CD4-positive, CD25-positive, alpha-beta regulatory T cell (primary cell): ENCODE data around the gene STOX2. TPM values are rescaled to one million over a fixed set of nuclear protein-coding genes. Genes with fewer than 3 reads are reported as not detected.

Experiments used
- ATAC-seq, 2 donors: fragments of 150-1000 bp; cut with Tn5 transposase; one replicate each; pipeline ENCODE4 v1.10.0; 2021; ENCODE audit warnings: low read depth in 2 of 2, moderate number of reproducible peaks in 2 of 2, moderate library complexity in 1 of 2
- DNase-seq, 3 donors: peaks; one replicate each; pipeline versions ENCODE4 v3.0.0 to v3.0.0-alpha.2; 2012 to 2022; ENCODE audit warnings: mixed read lengths in 1 of 3
- H3K27ac ChIP-seq: one replicate; pipeline ENCODE4 v1.7.0; 2013; ENCODE audit warnings: mild to moderate bottlenecking, low read length; ENCODE audit not compliant: insufficient read depth, poor library complexity, severe bottlenecking
- H3K27me3 ChIP-seq: one replicate; pipeline ENCODE4 v1.7.0; 2013; ENCODE audit warnings: low read length; ENCODE audit not compliant: control insufficient read depth, insufficient read depth
- H3K36me3 ChIP-seq: one replicate; pipeline ENCODE4 v1.7.0; 2013; ENCODE audit warnings: mild to moderate bottlenecking, low read length, moderate library complexity; ENCODE audit not compliant: control insufficient read depth, insufficient read depth
- H3K4me1 ChIP-seq: 2 replicates; pipeline ENCODE4 v1.7.0; 2013; ENCODE audit warnings: mild to moderate bottlenecking, low read length; ENCODE audit not compliant: insufficient read depth, control insufficient read depth, poor library complexity, severe bottlenecking
- H3K4me3 ChIP-seq: one replicate; pipeline ENCODE4 v1.7.0; 2013; ENCODE audit warnings: low read depth, mild to moderate bottlenecking, low read length, moderate library complexity
- H3K9me3 ChIP-seq, 2 experiments: 1 replicate in 1 of 2; 2 replicates in 1 of 2; pipeline ENCODE4 v1.7.0; 2013; ENCODE audit warnings: low read length in 2 of 2, mild to moderate bottlenecking in 1 of 2, moderate library complexity in 1 of 2; ENCODE audit not compliant: control insufficient read depth in 2 of 2
- H3K27ac Mint-ChIP-seq, 3 donors: one replicate each; pipeline ENCODE4 v1.8.0; 2020 to 2022; ENCODE audit warnings: mild to moderate bottlenecking in 3 of 3, mixed read lengths in 3 of 3, moderate library complexity in 2 of 3
- H3K27me3 Mint-ChIP-seq: one replicate; pipeline ENCODE4 v1.8.0; 2022; ENCODE audit warnings: mild to moderate bottlenecking, mixed read lengths
- H3K36me3 Mint-ChIP-seq: one replicate; pipeline ENCODE4 v1.8.0; 2020; ENCODE audit warnings: mixed read lengths
- H3K4me1 Mint-ChIP-seq, 4 donors: one replicate each; pipeline ENCODE4 v1.8.0; 2020 to 2022; ENCODE audit warnings: mixed read lengths in 4 of 4, mild to moderate bottlenecking in 1 of 4
- H3K4me3 Mint-ChIP-seq, 4 donors: one replicate each; pipeline ENCODE4 v1.8.0; 2020 to 2022; ENCODE audit warnings: mild to moderate bottlenecking in 4 of 4, mixed read lengths in 4 of 4, moderate library complexity in 3 of 4
- H3K9me3 Mint-ChIP-seq, 7 donors: one replicate each; pipeline ENCODE4 v1.8.0; 2020 to 2022; ENCODE audit warnings: mixed read lengths in 7 of 7, mild to moderate bottlenecking in 3 of 7, moderate library complexity in 2 of 7
- polyA plus RNA-seq, 4 donors: library from polyadenylated mRNA; unstranded; fragments of 300-500 nt; fragmentation: Illumina TruSeq; gene quantifications; one replicate each; pipeline ENCODE4 v1.2.3, GENCODE V29; 2021
- total RNA-seq: library from RNA; stranded (reverse); gene quantifications from one replicate; pipeline ENCODE4 v1.2.3, GENCODE V29; 2022

Gene STOX2
- total and polyA plus RNA-seq, 5 donors from 2014 or later, result not detected

DNA sequence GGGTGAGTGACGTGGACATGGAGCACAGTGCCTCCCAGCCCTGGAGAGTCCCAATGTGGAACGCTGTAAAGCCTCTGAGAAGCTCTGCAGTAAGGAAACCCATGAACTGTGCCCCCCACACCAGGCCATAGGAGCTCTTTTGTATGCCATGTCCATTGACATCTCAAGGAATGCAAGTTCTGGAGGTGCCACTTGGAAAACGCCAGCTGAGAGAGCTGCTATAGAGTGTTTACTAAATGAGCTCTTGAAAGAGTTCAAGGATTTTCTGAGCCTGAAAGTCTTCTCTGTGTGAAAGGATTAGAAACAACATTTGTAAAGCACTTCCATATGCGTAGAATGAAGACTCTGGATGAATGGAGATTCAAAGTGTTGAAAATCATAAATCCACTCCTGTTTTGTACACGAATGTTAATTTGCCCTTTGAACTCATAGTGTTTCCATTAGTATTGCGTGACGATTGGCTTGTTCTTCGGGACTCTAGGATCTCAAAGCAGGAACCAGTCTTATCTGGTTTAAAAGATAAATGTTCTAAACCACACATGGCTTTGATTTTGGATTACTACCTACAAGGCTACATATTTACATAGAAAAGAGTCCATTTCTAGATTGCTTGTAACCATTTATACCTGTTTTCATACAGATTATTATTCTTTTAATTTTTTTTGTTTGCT, 41.8 kb upstream of the STOX2 start:
- no peak overlapping the region for H3K4me3 Mint-ChIP-seq
- Histone ChIP-seq H3K27me3 (peaks cover 6% of the 10 kb centered on the region), H3K4me1 (no peaks in the 10 kb centered on the region), H3K36me3 (no peaks in the 10 kb centered on the region), H3K9me3 (no peaks in the 10 kb centered on the region), H3K27ac (no peak overlapping the region), H3K4me3 (no peak overlapping the region)
- H3K9me3 Mint-ChIP-seq, result no peaks in the 10 kb centered on the region
- DNase-seq (no peak), ATAC-seq (no peak)
- H3K27me3 Mint-ChIP-seq, result peaks cover 20% of the 10 kb centered on the region
- H3K27ac Mint-ChIP-seq, result no peak overlapping the region
- no peaks in the 10 kb centered on the region for H3K4me1 Mint-ChIP-seq
- H3K36me3 Mint-ChIP-seq, result no peaks in the 10 kb centered on the region

DNA sequence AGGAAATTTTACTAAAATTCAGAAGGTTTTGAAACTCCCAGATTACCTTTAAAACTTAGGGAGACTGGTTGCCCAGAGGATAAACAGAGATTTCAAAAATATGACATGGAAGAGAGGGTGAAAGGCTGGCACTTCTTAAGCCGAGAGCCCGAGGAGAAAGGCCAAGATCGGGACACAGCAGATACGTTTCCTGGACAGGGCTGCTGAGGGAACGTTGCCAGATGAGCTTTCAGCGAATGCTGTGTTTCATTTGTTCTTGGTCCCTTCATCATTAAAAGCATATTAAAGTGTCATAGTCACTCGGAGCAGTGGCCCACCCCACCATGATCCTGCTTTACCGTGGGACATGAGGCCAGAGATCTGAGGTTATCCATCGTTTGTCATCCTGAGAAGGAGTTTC, 37.9 kb upstream of the STOX2 start:
- ATAC-seq, result no peak
- no peaks in the 10 kb centered on the region for H3K36me3 Mint-ChIP-seq
- Histone ChIP-seq H3K36me3 (no peaks in the 10 kb centered on the region), H3K4me3 (no peak overlapping the region), H3K4me1 (no peaks in the 10 kb centered on the region), H3K27ac (no peak overlapping the region), H3K27me3 (peaks cover 6% of the 10 kb centered on the region), H3K9me3 (no peaks in the 10 kb centered on the region)
- H3K27ac Mint-ChIP-seq, result no peak overlapping the region
- peak overlapping the region in 1 of 4 donors; percentile 53 for H3K4me3 Mint-ChIP-seq
- H3K27me3 Mint-ChIP-seq, result peaks cover 15% of the 10 kb centered on the region
- H3K9me3 Mint-ChIP-seq, result no peaks in the 10 kb centered on the region
- no peaks in the 10 kb centered on the region for H3K4me1 Mint-ChIP-seq
- DNase-seq, result no peak

GRCh38 chr4:183870997-183871396, 34.1 kb upstream of the STOX2 start:
- no peak for DNase-seq
- H3K4me1 ChIP-seq, result no peaks in the 10 kb centered on the region
- Mint-ChIP-seq H3K27me3 (peaks cover 9% of the 10 kb centered on the region), H3K4me3 (no peak overlapping the region), H3K27ac (no peak overlapping the region), H3K9me3 (peaks cover 0 to 1% (median 0%) of the 10 kb centered on the region in 7 donors), H3K4me1 (no peaks in the 10 kb centered on the region), H3K36me3 (no peaks in the 10 kb centered on the region)
- no peaks in the 10 kb centered on the region for H3K9me3 ChIP-seq
- no peak for ATAC-seq
- H3K36me3 ChIP-seq, result no peaks in the 10 kb centered on the region
- no peak overlapping the region for H3K4me3 ChIP-seq
- H3K27me3 ChIP-seq, result peaks cover 4% of the 10 kb centered on the region
- H3K27ac ChIP-seq, result no peak overlapping the region

DNA sequence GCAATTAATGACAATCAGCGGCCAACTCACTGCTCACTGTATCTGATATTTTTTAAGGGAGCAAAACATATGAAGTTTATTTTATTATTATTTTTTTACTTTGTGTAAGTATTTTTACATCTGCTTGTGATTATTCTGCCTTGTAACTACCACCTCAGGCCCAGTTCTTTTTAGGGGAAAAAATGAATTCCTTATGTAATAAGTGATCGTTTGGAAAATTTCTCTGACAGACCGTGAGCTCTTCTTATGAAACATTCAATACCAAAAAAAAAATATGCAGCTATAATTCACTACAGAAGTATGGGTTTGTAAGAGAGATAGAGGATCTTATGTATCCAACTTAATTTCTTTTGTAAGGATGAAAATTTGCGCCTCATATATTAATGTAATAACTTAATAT, 33.5 kb upstream of the STOX2 start:
- H3K27ac Mint-ChIP-seq, result no peak overlapping the region
- Histone ChIP-seq H3K9me3 (no peaks in the 10 kb centered on the region), H3K4me3 (no peak overlapping the region), H3K4me1 (no peaks in the 10 kb centered on the region), H3K27me3 (peaks cover 4% of the 10 kb centered on the region), H3K36me3 (no peaks in the 10 kb centered on the region), H3K27ac (no peak overlapping the region)
- no peak overlapping the region for H3K4me3 Mint-ChIP-seq
- H3K9me3 Mint-ChIP-seq, result peaks cover 0 to 1% (median 0%) of the 10 kb centered on the region in 7 donors
- no peaks in the 10 kb centered on the region for H3K4me1 Mint-ChIP-seq
- ATAC-seq (no peak), DNase-seq (no peak)
- H3K27me3 Mint-ChIP-seq, result peaks cover 12% of the 10 kb centered on the region
- H3K36me3 Mint-ChIP-seq, result no peaks in the 10 kb centered on the region

DNA sequence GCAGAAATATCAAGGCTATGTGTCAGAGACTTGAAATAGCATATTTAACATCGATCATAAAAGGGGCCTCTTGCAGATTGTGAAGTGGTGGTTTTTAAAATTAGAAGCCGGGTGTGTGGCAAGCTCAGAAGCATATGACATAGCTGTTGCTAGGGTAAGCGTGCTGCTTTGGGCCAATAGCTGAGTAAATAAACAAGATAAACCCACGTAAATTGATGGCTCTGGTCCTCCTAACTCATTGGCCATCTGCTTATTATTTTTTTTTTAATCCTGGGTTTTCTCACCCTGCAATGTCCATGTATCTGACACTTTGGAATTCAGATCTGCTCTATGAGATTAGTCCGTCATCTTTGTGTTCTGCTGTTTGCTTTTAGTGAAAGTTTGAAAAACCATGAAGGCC, 32.6 kb upstream of the STOX2 start:
- no peaks in the 10 kb centered on the region for H3K4me1 Mint-ChIP-seq
- no peaks in the 10 kb centered on the region for H3K36me3 Mint-ChIP-seq
- Histone ChIP-seq H3K9me3 (no peaks in the 10 kb centered on the region), H3K36me3 (no peaks in the 10 kb centered on the region), H3K27me3 (peaks cover 4% of the 10 kb centered on the region), H3K4me3 (no peak overlapping the region), H3K4me1 (no peaks in the 10 kb centered on the region), H3K27ac (no peak overlapping the region)
- peaks cover 9% of the 10 kb centered on the region for H3K27me3 Mint-ChIP-seq
- H3K9me3 Mint-ChIP-seq, result peaks cover 0 to 2% (median 0%) of the 10 kb centered on the region in 7 donors
- H3K27ac Mint-ChIP-seq, result no peak overlapping the region
- H3K4me3 Mint-ChIP-seq, result no peak overlapping the region
- no peak for DNase-seq
- ATAC-seq, result no peak

- no peaks in the 10 kb centered on the region for H3K4me1 ChIP-seq
Observed at GRCh38 chr4:183873409-183874185, 31.5 kb upstream of the STOX2 start.

DNA sequence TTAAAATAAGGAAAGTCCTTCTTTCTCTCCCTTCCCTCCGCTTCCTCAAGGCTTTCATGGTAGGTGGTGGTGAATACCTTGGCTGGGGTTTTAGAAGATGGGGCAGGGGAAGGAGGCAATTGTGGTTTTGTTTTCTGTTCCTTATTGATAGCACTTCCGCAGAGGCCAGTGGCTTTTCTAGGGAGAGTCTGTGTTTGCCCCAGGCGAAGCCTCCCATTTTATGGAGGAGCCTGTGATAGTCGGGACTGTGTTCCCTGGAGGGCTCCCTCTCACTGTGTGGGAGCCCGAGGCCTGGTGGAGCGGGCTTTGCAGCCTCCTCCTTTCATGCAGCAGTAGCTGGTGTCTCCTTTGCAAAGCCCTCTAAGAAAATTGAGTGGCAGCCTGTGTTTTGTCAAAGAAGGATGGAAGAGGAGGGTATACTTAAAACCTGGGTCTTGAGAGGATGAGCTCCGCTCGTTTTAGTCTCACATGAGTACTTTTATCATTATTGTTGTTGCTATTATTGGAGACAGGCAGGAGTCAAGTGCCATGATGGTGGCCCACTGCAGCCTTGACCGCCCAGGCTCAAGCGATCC, 29.8 kb upstream of the STOX2 start:
- no peaks in the 10 kb centered on the region for H3K36me3 ChIP-seq
- no peak overlapping the region for H3K4me3 ChIP-seq
- peaks cover 5% of the 10 kb centered on the region for H3K27me3 Mint-ChIP-seq
- no peaks in the 10 kb centered on the region for H3K4me1 Mint-ChIP-seq
- ATAC-seq, result no peak
- H3K4me1 ChIP-seq, result no peaks in the 10 kb centered on the region
- no peak overlapping the region for H3K27ac ChIP-seq
- no peak for DNase-seq
- no peaks in the 10 kb centered on the region for H3K36me3 Mint-ChIP-seq
- H3K9me3 ChIP-seq, result no peaks in the 10 kb centered on the region
- H3K27ac Mint-ChIP-seq, result no peak overlapping the region
- H3K27me3 ChIP-seq, result no peaks in the 10 kb centered on the region
- H3K9me3 Mint-ChIP-seq, result peaks cover 0 to 2% (median 0%) of the 10 kb centered on the region in 7 donors
- H3K4me3 Mint-ChIP-seq, result no peak overlapping the region

More at GRCh38 chr4:183873409-183874185, 31.5 kb upstream of the STOX2 start:
- no peaks in the 10 kb centered on the region for H3K36me3 Mint-ChIP-seq
- no peak overlapping the region for H3K27ac ChIP-seq
- H3K27me3 ChIP-seq, result no peaks in the 10 kb centered on the region
- no peak for ATAC-seq
- no peaks in the 10 kb centered on the region for H3K4me1 Mint-ChIP-seq
- peak overlapping the region in 1 of 3 donors; percentile 45 for H3K27ac Mint-ChIP-seq
- H3K9me3 ChIP-seq, result no peaks in the 10 kb centered on the region
- no peak overlapping the region for H3K4me3 ChIP-seq
- H3K36me3 ChIP-seq, result no peaks in the 10 kb centered on the region
- peaks cover 5% of the 10 kb centered on the region for H3K27me3 Mint-ChIP-seq
- no peak for DNase-seq
- H3K9me3 Mint-ChIP-seq, result peaks cover 0 to 2% (median 0%) of the 10 kb centered on the region in 7 donors
- no peak overlapping the region for H3K4me3 Mint-ChIP-seq
